Stimulated activated CD8-positive, alpha-beta memory T cell treated with anti-CD3 and anti-CD28 coated beads, Interleukin-7, amount 100 ng/mL, for 24 hours (primary cell): ENCODE data around the gene VWC2L.

ENCODE experiments used
- DNase-seq: peaks from one replicate; pipeline ENCODE4 v3.0.0-alpha.2; 2020; ENCODE audit warnings: low read depth

VWC2L gene

DNA sequence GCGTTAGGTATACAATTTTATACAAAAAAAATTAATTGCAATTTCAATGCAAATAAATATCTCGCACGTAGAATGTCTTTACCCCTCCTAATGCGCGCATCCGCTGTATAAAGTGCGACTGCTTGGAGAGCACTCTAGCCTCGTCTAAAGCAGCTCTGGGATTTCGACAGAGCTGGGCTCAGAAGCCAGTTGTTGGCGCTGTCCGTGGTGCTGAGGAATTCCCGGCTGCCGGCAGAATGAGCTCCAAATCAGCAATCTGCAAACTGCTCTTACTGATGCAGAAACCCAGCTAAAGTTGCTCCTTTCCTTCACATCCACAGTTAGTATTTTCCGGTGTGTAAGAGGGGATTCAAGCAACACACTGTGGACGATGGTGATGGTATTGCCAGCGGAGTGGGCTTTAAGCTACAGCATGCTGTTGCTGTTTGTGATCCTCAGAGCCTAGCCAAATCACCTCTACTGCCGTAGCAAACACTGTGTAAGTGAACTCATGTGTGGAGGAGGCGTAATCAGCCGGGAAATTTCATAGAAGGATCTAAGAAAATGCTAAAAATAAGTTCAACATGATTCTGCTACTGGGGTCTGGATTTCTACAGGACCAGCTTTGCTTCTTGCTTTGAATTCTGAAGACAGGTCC lies at the start of gene VWC2L:
Gene VWC2L (plus strand): TSS at position 137 of the 637 bp plus-strand sequence. CDS start 3,140 bp downstream, outside the sequence.
- DNase-seq: no peak

- no peak for DNase-seq
Observed at GRCh38 chr2:214361116-214361515, 49.7 kb upstream of the VWC2L start.

- DNase-seq: no peak
Observed at GRCh38 chr2:214365549-214365948, 45.3 kb upstream of the VWC2L start.

GRCh38 chr2:214367171-214367570 lies 43.7 kb upstream of the VWC2L start:
- no peak for DNase-seq

GRCh38 chr2:214376618-214377285 lies 34.1 kb upstream of the VWC2L start:
- no peak for DNase-seq

DNA sequence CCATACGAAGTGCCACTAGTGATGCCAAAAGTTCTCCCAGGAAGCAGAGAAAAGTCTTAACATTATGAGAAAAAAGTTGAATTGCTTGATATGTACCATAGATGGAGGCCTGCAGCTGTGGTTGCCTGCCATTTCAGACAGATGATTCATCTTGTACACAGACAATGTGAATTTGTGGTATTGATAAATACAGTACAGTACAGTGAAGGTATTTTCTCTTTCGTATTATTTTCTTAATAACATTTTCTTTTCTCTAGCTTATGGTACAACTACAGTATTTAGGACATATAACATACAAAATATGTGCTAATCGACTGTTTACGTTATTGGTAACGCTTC lies 33.6 kb upstream of the VWC2L start:
- no peak for DNase-seq

- DNase-seq: no peak
Observed at GRCh38 chr2:214378455-214379103, 32.3 kb upstream of the VWC2L start.

DNA sequence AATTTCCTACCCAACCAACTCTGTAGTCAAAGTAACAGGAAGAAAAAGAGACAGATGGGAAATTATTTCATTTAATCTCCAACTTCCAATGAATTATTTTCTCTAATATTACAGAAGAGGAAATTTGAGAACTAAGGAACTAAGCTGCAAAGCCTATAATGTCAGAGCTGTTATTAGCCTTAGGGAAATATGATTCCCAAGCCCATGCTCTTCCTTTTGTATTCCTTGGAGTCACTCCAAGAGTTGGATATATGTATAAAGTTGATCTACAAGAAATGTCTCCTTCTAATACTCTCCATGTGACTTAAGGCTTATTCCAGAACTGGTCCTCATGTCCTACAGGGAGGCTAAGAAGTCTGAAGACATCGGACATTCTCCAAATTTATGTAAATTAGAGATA lies 31.6 kb upstream of the VWC2L start:
- DNase-seq: no peak

GRCh38 chr2:214380681-214381080 lies 30.2 kb upstream of the VWC2L start:
- DNase-seq: no peak

- no peak for DNase-seq
Observed at GRCh38 chr2:214382229-214382628, 28.6 kb upstream of the VWC2L start.

- DNase-seq: no peak
Observed at GRCh38 chr2:214386720-214387119, 24.1 kb upstream of the VWC2L start.

DNA sequence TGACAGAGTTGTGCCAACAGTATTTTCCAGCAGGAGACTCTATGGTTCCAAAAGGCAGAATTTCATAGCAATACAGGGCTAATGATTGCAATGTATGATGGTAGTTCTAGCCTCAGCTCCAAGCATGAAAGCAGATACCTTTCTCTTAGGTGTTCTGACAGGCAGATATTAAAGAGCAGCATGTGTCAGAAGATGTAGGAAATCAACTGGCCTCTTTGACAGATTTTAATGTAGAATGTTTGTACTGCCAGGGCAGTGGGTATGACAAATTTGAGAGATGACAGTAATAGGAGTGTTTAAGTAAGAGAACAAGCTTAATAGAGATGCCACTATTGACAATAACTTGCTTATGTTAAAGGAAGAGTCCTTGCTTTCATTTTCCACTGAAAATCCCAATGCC lies 21.5 kb upstream of the VWC2L start:
- no peak for DNase-seq

DNA sequence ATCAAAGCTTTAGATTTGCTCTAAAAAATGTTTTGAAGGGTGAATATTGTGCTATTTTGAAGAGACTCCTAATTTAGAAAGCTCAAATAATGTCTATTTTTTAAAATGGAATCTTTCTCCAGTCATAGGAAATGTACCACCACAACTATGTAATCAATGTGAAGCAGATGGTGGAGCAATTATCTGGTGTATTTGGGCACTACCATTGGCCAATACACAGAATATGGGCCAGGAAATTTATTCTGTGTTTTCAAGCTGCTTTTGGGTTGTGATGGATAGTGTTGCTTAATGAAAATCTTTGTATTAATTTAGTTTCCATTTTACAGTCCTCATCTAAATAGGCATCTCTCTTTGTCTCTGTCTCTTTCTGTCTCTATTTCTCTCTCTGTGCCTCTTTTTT lies 17.1 kb upstream of the VWC2L start:
- DNase-seq: no peak

DNA sequence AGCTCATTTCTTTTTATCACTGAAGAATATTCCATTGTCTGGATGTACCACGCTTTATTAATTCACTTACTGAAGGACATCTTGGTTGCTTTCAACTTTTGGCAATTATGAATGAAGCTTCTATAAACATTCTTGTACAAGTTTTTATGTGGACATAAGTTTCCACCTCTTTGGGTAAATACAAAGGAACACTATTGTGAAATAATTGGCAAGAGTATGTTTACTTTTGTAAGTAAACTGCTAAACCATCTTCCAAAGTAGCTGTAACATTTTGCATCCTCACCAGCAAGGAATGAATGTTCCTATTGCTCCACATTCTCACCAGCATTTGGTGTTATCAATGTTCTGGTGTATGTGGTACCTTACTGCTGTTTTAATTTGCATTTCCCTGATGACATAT lies 15.8 kb upstream of the VWC2L start:
- DNase-seq: no peak

DNA sequence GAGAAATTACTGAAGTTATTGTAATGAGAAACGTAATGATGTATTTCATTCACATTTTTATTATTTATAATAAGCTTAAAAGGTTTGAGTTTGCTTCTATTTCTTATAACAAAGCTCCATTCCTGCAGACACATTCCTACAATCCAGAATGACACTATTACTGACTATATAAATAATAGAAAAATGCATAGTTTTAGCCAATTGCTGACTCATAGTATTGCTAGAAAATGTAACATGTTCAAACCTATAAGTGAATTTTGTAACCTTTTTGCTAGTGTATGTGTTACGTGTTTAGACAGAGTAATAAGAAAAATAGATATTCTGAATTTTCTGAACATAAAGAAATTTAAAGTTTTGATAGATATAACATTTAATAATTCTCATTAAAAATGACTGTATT lies 9.3 kb upstream of the VWC2L start:
- no peak for DNase-seq

- no peak for DNase-seq
Observed at GRCh38 chr2:214410128-214410775, 602 bp upstream of the VWC2L start.

- no peak for DNase-seq
Observed at GRCh38 chr2:214412679-214413078, 1.8 kb downstream of the VWC2L start.

GRCh38 chr2:214436470-214436869 lies 25.6 kb downstream of the VWC2L start:
- DNase-seq: no peak

DNA sequence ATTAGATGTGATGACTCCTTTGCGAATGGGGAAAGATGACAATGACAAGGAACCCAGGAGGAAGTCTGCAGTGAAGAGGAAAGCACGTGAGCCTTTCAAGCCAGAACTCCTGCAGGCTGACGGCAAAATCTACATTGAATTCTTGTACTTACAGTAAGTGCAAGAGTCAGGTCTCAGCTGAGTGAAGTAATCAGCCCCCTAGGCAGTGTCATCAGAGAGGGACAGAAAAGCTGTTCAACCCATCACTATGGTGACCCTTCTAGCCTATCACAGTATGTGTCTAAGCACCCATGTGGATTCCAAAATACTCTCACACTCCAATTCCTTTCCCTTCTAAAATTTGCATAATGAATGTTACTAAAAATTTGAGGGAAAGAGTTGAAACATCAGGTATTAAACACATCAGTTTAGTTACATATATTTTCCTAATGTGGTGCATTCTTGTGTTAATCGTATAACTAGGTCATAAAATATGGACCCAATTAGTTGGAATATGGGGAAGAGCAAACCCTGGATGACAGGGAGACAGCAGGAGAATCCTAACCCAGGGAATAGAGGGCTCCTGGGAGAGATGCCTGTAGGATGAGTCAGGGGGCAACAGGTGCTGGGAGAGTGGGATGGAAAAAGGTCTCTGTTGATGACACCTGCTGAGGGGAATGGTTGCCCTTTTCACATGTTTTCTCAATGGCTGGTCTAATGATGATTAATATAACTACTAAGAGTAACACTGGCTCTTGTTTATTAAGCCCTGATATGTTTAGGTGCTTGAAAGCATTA lies 39.5 kb downstream of the VWC2L start:
- no peak for DNase-seq

DNA sequence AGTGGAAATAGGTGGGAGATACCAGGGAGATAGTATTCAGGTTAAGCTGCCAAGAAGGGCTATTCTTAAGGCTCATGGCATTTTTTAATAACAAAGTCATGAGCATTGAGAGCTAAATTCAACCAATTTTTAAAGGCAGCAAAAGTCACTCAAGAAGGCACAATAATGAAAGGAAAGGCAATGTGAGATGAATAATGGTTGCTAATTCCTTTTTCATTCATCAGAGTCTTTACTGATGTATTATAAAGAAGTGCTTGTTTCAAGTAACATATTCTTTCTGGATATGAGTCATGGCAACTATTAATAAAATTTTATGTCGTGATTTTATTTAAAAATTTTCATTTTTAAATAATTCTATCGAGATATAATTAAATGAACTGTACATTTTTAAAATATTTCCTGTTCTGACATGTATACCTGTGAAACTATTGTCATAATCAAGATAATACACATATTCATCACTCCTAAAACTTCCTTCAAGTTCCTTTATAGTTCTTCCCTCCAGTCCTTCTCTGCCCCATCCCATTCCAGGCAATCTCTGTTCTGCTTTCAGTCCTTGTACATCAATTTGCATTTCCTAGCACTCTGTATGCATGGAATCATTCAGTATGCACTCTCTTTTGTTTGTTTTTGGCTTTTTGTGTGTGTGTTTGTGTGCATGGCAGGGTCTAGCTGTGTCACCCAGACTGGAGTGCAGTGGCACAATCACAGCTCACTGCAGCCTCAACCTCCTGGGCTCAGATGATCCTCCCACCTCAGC lies 40.8 kb downstream of the VWC2L start:
- DNase-seq: no peak

- no peak for DNase-seq
Observed at GRCh38 chr2:214465363-214466146, 54.7 kb downstream of the VWC2L start.
